EL (cell line): ENCODE measurements around the gene TECPR2.
A peak's percentile ranks its signal among the peaks of the same experiment; 100 is the strongest.

Source experiments
- DNase-seq: peaks from one replicate; pipeline ENCODE4 v3.0.0-alpha.2; 2016

Gene TECPR2

DNA sequence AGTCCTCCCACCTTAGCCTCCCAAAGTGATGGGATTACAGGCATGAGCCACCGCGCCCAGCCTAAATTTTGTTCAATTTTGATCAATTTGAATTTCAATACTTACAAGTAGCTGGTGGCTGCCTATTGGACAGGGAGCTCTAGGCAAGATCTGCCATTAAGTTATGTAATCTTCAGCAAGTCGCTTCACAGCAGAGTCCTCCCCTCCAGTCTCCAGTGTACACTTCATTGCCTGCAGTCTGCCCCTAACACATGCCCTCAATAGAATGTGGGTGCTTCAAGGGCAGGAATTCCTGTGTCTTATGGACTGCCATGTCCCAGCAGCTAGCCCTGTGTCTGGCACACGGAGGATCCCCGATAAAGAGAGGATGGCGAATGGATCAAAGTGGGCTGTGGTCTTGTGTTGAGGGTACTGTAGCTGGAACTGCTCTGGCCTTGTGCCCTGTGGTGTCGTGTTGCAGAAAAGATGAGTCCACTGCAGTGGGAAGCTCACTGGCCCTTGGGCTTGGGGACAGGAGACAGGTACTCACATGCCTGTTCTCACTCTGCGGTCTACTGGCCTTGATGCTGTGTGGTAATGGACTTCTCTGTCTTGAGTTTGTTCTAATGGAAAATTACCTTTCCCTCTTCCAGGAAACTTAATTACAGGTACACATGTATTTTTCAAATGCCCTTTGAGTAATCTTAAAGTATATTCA, 67.6 kb downstream of the TECPR2 start:
- DNase-seq: no peak

DNA sequence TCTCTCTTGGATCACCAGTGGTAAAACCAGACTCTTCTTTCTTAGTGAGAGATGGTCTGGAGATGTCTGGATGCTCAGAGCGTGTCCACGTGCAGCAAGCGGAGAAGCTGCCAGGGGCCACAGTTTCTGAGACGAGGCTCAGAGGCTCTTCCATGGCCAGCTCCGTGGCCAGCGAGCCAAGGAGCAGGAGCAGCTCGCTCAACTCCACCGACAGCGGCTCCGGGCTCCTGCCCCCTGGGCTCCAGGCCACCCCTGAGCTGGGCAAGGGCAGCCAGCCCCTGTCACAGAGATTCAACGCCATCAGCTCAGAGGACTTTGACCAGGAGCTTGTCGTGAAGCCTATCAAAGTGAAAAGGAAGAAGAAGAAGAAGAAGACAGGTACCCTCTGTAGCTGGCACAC, 69.0 kb downstream of the TECPR2 start:
- no peak for DNase-seq

DNA sequence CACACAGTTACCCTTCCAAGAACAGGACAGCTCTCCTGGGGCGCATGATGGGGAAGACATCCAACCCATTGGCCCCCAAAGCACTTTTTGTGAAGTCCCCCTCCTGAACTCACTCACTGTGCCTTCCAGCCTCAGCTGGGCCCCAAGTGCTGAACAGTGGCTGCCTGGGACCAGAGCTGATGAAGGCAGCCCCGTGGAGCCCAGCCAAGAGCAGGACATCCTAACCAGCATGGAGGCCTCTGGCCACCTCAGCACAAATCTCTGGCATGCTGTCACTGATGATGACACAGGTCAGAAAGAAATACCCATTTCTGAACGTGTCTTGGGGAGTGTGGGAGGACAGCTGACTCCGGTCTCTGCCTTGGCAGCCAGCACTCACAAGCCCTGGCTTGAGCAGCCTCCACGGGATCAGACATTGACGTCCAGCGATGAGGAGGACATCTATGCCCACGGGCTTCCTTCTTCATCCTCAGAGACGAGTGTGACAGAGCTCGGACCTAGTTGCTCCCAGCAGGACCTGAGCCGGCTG, 72.0 kb downstream of the TECPR2 start:
- no peak for DNase-seq

DNA sequence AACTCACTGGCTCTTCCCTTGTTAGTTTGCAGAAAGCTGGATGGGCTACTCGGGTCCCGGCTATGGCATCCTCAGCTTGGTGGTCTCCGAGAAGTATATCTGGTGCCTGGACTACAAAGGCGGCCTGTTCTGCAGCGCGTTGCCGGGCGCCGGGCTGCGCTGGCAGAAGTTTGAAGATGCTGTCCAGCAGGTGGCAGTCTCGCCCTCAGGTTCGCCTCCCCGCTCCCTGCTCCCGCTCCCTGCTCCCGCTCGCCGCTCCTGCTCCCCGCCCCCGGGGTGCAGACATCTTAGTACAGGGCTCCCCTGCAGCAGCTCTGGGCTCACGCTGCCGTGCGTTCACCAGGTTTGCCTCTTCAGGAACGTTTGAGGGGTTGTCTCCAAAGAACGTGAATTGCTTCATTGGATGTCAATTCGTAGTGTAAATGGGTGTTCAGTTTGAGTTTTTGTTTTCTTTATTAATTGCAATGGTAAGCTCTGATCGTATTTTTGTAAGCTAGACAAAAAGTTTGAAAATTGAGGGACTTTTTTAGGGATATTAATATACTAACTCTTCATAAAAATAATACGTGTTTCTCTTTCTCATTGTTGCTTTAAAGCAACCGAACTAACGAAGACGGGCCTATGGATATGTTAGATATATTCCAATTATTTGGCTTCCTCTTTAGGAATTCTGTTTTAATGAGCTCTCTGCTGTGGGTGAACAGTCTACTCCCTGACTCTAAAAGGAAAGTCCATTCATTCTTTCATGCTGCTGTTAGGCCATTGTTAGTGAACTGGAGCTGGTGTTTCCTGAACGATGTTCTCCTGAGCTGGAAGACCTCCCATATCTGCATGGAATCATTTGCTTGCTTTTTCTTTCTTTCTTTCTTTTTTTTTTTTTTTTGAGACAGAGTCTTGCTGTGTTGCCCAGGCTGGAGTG, 75.5 kb downstream of the TECPR2 start:
- DNase-seq: peak; percentile 77

DNA sequence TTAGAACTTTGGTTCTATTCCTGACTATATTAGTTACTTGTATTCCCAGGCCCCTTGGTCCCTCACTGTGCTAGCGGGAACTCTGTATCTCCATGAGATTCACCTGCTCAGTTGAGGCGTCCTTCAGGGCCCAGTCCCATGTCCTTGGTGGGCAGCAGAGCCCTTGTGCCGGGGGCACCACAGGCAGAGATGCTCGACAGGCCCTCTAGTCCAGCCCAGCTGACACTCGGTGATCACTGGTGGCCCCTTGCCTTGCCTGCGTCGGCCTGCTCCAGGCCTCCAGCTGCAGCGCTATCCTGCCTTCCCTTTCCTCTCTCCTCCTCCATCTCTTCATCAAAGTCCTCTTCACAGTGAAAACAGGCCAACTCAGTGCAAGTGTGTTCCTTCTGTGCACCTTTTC, 76.8 kb downstream of the TECPR2 start:
- no peak for DNase-seq

DNA sequence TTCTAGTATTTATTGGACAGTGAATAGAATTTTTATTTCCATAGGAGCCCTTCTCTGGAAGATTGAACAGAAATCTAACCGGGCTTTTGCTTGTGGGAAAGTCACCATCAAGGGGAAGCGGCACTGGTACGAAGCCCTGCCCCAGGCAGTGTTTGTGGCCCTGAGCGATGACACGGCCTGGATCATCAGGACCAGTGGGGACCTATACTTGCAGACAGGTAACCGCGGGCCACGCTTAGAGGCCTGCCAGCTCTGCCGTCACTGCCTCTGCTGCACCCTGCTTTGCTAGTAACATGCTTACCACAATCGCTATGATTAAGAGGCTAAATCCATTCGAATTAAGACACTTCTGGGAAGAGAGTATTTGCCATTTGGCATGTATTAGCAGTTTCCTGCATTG, 77.7 kb downstream of the TECPR2 start:
- DNase-seq: no peak

DNA sequence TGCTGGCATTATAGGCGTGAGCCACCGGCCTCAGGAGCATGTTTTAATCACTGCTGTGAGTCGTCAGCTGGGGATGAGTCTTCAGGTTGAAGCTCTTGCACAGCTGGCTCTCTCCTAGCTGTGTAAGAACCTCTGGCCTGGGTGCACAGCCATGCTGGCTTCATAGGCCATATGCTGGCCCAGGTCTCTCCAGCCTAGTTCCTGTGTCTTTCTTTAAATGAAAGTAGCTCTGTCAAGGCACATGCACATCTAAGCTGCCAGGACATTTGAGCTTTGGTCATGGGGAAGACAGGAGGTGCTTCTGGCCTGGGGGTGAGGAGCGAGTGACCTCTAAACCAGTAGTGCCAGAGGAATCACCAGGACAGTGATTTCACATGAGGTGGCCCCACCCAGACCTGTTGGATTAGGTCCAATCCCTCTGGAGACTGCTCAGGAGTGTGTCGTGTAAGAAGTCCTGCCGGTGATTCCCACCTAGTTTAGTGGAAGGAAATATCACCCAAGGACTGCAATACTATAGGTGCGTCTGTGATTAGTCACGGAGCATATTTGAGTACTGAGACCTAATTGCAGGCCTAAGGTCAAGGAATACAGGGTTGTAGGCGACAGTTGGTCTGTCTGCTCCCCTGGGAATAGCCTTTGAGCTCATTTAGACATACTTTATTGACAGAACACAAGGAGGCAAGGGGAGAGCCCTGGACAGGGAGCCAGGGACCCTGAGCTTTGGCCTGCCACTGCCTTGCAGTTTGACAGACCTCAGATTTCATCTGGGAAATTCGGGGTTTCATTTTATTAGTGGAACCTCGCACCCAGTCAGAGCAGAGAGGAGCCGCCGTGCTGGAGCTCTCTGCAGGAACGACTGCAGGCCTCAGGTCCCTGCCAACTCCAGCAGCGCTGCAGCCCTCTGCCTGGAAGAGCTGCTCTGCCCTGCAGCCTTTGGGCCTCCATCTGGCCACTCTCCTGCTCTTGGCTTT, 79.8 kb downstream of the TECPR2 start:
- no peak for DNase-seq

DNA sequence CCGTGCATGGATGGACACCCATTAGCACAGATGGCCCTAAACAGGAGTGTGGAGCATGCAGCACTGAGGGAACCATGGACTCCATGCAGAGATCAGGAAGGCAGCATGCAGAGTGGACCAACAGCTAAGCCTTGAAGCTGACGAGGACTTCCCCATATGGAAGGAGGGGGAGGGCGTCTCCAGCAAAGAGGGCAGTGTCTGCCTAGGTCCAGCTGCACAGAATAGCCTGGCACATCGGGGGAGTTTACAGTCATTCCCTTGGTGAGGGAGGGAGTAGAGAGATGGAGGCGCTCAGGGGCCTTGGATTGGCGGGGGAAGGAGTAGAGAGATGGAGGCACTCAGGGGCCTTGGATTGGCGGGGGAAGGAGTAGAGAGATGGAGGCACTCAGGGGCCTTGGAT, 82.3 kb downstream of the TECPR2 start:
- no peak for DNase-seq

DNA sequence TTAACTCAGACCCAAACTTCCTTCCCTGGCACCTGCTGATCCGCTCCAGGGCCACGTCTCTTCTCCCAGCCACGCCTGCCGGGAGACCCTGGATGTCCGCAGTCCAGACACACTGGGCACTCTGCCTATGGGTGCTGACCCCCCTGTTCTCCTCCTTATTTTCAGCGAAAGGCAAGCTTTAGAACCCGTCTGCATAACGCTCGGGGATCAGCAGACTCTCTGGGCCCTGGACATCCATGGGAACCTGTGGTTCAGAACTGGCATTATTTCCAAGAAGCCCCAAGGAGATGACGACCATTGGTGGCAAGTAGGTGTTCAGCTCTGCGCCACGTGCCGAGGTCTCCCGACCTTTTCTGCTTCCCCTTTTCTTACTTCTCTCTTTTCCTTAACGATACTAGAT, 82.9 kb downstream of the TECPR2 start:
- no peak for DNase-seq

DNA sequence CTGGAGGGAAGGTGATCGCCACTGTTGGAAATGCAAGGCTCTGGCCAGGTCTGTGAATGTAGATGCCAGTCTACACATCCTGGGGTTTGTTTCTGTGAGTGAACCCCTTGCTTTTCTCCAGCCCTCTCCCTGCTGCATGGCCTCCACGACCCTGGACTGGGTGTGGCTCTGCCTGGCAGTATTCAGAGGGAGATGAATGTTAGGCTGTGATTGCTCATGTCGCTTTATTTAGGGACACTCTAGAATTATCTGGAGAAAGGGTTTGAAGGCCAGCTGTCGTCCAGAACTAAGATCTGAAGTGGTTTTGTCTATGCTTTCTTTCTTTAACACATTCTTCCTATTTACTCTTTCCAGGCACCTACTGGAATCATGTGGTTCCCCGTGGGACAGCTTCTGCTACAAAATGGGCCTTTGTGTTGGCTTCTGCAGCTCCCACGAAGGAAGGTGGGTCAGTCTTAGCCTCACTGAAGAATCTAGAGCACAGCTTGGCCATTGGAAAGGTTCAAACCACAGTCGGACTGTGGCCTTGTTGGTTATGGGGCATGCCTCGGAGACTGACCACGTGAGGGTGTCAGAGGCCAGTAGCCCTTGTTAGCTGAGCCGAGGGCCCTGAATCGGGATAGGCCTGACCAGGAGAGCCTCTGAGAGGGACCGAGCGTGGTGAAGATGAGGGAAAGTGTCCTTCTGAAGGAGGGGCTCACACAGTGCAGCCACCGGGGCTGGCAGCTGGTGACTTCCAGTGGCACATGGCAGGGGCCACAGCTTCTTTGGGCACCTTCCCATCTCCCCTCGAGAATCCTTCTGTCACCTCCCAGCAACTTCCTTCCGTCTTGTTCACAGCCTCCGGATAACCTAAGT, 87.7 kb downstream of the TECPR2 start:
- DNase-seq: no peak

DNA sequence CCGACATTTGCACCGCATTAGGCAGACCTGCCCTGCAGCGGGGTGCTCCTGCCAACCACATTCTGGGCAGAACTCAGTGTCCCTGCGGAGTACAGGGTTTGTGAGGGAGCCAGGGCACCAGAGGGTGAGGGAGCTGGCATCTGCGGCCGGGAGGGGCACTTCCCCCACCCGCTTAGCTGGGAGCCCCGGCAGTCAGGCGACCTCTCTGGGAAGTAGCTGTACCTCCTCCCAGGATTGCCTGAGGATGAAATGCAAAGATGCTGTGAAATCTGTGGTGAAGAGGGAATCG, 88.3 kb downstream of the TECPR2 start:
- DNase-seq: no peak

DNA sequence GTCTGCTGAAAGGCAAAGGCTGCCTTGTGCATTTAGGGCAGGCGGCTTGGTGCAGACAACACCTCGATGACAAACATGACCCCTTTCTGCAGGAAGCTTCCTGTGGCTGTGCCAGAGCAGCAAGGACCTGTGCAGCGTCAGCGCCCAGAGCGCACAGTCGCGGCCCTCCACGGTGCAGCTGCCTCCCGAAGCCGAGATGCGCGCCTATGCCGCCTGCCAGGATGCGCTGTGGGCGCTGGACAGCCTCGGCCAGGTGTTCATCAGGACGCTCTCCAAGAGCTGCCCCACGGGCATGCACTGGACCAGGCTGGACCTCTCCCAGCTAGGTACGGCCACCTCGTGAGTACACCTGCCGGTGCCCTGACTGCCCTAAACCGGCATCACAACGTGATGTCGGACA, 89.6 kb downstream of the TECPR2 start:
- DNase-seq: no peak

DNA sequence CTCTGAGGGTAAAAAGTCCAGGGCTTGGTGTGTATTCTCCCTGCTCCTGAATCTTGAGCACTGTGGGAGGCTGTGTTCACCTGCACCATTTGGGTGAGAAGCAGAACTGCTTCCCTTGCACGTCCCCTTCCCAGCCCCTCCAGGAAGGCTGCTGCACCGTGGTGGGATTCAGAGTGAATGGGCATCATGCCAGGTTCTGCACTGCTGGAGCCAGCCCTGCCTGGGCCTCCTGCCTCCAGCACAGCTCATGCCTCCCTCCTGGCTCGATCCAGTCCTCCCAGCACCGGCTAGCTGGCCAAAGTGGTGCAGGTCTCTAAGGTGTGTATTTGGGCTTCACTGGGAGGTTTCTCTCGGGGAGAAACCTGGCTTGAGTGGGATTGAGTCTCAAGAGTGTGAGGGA, 92.0 kb downstream of the TECPR2 start:
- no peak for DNase-seq

DNA sequence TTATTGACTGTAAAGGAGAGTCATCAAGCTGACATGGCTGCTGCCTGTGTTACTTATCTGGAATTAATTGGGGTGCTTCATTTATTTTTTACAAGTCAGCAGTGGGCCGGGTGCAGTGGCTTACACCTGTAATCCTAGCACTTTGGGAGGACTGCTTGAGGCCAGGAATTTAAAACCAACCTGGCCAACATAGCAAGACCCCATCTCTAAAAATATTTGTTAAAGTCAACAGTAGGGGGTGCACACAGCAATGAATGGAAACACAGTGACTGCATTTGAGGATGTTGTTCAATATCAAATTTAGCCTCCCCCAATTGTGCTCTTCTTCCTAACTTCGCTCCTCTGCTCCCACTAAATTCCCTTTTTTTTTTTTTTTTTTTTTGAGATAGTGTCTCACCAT, 94.8 kb downstream of the TECPR2 start:
- no peak for DNase-seq

DNA sequence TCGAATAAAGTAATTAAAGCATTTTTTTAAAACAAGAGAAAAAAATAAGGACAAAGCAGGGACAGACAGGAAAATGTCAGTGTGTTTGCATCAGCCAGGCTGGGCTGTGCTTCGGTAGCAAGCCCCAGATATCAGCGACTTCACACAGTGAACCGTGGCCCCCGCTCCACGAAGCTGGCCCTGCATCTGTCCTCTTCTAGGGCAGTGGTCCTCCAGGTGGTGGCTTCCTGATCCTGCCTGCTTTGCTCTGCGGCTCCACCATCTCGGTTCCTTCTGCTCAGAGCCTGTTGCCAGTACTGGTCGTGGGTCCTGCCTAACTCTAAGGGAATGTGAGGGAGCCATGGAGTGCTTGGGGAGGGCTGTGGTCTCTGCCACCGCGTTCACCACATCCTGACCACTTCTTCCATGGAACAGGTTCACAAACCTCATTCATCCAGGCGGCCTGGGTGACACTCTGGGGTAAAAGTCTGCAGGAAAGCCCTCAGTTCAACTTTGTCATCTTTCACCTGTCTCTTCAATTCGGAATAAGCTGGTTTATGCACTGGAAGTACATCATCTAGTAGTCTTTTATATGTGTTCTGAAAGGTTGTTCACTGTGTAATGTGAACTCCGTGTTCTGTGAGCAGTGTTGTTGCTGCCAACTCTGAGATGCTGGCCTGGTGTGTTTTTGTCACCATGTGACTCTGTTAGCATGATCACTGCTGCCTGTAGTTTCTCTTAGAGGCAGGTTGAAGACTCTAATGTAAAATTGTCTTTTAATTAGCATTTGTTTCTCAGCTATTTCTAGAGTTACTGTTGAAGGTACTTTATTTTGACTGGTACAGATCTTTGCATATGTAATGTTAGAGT, 99.0 kb downstream of the TECPR2 start:
- no peak for DNase-seq

DNA sequence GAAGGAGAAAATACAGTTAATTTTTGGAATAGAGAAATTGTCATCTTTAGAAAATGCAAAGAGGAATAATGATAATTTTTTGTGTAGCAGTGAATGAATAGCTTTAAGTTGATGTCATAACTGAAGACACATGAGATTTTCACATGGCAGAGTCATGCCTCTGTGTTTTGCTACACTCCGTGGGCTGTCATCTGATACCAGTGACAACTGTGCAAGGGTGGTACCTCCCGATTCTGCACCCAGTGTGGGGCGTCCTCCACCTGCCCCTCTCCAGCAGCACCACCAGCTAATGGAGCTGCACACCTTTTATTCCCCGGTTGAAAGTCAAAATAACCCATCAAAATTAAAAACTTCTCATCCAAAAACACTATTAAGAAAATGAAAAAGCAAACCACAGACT, 99.7 kb downstream of the TECPR2 start:
- no peak for DNase-seq

DNA sequence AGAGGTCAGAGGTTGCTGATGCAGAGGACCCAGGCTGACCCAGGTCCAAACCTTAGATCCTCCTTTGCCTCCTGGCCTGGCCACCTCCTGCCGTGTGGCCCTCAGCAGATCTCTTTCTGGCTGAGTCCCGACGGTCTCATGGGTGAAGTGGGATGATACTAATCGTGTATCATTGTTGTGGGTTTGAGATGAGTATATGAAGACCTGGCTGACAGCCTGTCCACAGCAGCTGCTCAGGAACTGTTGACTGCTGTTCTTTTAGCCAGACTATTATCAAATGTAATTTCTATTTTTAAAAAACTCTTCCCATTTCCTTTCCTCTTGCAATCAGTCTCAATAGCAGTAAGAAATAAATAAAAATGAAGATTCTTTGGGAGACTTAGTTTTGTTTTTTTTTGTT, 101.3 kb downstream of the TECPR2 start:
- DNase-seq: no peak

DNA sequence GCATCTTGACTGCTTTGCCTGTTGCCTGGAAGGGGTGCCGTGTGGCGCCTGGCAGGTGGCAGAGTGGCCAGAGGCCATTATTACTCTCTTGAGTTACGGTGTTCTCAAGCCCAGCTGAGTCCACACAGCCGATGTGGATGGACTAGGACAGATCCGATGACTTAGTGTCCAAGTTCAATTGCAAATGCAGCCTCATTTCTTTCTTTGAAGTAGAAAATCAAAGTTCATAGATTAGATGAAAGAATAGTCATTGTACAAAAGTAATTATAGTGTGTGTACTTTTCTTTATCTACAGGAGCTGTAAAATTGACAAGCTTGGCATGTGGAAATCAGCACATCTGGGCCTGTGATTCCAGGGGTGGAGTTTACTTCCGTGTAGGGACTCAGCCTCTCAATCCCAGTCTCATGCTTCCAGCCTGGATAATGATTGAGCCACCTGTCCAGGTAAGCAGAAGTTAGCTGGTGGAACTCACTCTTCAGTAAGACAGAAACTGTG, 102.2 kb downstream of the TECPR2 start:
- DNase-seq: no peak

DNA sequence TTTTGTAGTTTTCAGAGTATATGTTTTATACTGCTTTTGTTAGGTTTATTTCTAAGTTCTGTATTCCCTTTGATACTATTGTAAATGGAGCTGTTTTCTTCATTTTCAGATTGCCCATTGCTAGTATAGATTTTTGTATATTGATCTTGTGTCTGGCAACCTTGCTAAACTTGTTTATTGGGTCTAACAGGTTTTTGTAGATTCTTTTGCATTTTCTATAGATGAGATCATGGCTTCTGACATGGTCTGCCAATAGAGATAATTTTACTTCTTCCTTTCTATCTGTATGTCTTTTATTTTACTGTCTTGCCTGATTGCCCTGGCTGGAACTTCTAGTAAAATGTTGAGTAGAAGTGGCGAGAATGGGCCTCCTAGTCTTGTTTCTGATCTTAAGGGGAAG, 106.5 kb downstream of the TECPR2 start:
- no peak for DNase-seq

DNA sequence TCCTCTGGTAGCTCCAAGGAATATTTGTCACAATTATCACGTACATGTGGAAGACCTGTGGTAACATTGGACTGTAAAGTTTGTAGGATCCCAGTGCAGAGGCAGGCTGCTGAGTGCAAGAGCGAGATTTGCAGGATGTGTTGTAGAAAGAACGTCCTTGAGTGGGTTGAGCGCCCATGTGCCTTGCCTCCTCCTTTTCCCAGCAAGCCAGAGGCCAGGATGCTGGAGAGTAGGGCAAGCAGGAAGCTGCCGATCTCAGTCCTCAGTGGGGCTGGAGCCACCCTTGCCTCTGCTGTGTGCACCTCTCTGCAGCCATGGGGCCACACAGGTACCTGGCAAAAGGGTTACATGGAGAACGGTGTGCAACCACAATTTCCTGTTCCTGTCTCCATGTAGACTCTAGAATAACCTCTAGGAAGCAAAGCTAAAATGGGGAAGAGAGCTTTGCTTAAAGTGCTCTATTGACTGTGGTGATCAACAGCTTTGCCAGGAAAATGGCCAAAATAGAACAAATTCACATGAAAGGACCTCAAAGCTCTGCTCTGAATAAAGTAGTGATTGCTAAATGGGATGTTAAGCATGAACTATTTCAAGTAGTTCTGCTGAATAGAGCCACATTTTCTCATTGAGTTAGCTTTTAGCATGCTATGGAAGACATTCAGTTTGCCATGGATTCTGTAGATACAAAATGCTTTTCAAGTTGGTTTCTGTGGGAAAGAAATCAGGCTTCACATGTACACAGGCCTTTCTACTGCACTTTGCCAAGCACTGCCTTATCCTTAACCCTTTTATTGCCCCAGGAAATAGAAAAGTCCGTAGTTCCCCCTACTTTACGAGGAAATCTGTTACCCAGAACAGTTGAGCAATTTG, 109.4 kb downstream of the TECPR2 start:
- DNase-seq: no peak
